NCI-H2196 (cell line): ENCODE results near the gene RRP9.
A peak's percentile ranks its signal among the peaks of the same experiment; 100 is the strongest.

ENCODE experiments used
- DNase-seq: peaks from one replicate; lab custom pipeline; 2025; ENCODE audit not compliant: unreplicated experiment; lab: John Stamatoyannopoulos, UW

RRP9 gene

GRCh38 chr3:51955893-51956770 is 14.4 kb upstream of the RRP9 start:
- DNase-seq: no peak

DNA sequence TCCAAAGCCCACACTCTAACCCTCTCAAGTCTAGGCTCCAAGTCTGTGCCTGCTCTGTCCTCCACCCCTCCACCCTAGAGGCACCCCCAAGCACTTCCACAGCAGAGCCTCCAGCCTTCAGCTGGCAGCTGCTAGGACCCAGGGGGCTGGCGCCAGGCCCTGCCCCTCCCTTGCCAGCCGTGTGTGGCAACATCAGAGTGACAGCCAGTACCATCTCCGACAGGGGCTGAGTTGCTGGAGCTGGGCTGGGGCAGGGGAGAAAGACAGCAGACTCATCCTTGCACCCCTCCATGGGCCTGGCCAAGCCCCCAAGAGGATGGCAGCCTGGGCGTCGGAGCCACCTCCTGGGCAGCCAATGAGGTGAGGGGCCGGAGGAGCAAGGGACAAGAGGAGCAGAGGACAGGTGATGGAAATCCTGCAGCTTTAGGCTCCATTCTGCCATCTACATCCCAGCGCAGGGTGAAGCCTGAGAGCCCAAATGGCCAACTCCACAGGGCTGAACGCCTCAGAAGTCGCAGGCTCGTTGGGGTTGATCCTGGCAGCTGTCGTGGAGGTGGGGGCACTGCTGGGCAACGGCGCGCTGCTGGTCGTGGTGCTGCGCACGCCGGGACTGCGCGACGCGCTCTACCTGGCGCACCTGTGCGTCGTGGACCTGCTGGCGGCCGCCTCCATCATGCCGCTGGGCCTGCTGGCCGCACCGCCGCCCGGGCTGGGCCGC is 13.6 kb upstream of the RRP9 start, which contains the start of gene GPR62:
Gene GPR62, plus strand, starts transcription at position 207 of the 718 bp plus-strand sequence. Its CDS starts 272 bp downstream, at position 479.
- no peak for DNase-seq

DNA sequence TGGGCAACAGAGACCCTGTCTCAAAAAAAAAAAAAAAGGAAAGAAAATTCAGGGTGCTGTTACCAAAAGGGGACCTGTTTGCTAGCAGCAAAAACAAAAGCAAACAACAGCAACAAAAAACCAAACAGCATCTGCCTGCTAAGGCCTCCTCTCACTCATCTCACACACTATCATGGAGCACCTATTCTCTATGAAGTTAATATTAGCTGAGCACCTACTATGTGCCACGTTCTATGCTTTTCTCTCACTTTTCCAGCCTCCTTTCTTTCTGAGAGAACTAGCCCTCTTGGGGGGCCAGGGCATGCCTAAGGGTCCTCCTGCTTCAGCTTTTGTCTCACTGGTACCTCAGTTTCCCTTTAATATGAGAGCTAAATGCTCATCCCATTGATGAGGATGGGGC is 13.0 kb upstream of the RRP9 start:
- DNase-seq: no peak

GRCh38 chr3:51954105-51954504 is 12.4 kb upstream of the RRP9 start:
- DNase-seq: no peak

- no peak for DNase-seq
These were observed 11.7 kb upstream of the RRP9 start for GRCh38 chr3:51953445-51953844.

DNA sequence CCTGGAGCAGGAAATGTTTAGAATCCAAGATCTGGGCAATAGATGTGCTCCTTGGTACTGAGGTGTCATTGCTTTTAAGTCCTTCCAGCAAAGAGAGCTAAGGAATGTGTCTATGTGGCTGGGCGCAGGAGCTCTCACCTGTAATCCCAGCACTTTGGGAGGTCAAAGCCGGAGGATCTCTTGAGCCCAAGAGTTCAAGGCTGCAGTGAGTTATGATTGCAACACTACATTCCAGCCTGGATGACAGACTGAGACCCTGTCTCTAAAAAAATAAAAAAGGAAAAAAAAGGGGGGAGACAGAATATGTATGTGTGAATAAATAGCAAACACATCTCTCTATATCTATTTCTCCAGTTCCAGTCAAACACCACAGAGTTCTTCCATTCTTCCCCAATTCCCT is 9.2 kb upstream of the RRP9 start:
- no peak for DNase-seq

- DNase-seq: no peak
These were observed 7.4 kb upstream of the RRP9 start for GRCh38 chr3:51949121-51949520.

DNA sequence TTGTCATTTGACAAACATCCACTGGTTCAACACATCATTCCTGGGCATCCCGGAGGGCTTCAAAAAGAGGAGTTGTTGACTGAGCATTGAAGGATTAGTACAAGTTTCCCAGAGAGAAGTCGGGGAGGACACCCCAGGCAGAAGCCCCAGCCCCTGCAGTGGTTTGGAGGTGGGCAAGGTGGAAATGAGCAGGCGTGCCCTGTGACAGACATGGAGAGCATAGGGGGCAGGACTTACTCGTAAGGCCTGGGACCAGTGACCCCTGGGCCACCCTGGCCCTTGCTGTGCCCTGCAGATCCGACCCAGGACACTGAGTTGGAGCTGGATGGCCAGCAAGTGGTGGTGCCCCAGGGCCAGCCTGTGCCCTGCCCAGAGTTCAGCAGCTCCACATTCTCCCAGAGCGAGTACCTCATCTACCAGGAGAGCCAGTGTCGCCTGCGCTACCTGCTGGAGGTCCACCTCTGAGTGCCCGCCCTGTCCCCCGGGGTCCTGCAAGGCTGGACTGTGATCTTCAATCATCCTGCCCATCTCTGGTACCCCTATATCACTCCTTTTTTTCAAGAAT is 6.4 kb upstream of the RRP9 start:
- DNase-seq: no peak

GRCh38 chr3:51947215-51947900 is 5.7 kb upstream of the RRP9 start:
- no peak for DNase-seq

DNA sequence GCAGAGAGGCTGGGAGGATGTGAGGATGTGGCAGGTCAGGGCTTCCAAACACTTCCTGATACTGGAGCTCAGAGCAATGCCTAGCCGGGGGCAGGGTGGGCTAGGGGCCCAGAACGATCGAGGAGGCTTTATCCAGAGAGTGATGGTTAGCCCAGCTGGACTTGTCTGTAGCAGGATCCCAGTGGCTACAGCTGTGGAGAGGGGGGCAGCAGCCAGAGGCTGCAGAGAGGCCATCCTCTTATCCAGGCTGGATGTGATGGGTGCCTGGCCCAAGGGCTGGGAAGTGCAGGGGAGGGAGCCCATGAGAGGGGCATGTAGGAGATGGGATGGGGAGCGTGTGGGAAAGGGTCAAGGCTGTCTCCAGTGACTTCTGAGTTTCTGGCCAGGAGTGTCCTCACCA is 5.1 kb upstream of the RRP9 start:
- DNase-seq: no peak

GRCh38 chr3:51945926-51946705 is 4.4 kb upstream of the RRP9 start:
- DNase-seq: no peak

DNA sequence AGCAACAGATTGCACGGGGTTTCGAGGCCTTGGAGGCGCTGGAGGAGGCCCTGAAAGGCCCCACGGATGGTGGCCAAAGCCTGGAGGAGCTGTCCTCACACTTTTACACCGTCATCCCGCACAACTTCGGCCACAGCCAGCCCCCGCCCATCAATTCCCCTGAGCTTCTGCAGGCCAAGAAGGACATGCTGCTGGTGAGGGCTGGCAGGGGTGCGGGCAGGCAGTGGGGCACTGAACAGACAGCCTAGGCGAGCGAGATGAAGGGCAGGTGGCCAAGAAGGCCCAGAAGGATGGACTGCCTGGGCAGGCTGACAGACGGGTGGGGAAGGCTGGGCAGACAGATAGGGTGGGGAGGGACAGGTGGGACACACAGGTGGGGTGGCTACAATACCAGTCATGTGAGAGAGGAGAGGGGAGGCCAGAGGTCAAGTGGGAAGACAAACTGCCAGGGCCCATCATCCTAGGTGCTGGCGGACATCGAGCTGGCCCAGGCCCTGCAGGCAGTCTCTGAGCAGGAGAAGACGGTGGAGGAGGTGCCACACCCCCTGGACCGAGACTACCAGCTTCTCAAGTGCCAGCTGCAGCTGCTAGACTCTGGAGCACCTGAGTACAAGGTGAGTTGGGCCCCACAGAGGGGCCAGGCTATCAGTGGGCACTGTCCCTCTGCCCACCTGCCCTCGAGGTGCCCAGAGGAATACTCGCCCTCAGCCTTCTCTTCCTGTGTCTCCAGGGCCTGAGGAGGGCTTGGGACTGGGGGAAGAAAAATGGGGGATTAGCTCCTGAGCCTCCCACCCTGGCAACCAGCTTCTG is 3.5 kb upstream of the RRP9 start:
- no peak for DNase-seq

DNA sequence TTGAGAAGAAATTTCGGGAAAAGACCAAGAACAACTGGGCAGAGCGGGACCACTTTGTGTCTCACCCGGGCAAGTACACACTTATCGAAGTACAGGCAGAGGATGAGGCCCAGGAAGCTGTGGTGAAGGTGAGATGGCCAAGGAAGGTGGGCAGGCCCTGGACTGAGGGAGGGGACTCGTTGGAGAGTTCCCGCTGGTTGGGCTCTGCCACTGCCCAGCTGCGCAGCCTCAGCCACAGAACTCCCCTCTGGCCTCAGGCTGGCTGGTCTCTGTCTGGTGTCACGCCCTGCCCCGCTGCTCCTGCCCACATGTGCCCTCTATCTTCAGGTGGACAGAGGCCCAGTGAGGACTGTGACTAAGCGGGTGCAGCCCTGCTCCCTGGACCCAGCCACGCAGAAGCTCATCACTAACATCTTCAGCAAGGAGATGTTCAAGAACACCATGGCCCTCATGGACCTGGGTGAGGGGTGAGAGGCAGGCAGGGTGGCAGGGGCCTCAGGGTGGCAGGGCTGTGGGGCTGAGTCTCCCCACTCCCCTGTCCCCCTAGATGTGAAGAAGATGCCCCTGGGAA is 2.8 kb upstream of the RRP9 start:
- no peak for DNase-seq

DNA sequence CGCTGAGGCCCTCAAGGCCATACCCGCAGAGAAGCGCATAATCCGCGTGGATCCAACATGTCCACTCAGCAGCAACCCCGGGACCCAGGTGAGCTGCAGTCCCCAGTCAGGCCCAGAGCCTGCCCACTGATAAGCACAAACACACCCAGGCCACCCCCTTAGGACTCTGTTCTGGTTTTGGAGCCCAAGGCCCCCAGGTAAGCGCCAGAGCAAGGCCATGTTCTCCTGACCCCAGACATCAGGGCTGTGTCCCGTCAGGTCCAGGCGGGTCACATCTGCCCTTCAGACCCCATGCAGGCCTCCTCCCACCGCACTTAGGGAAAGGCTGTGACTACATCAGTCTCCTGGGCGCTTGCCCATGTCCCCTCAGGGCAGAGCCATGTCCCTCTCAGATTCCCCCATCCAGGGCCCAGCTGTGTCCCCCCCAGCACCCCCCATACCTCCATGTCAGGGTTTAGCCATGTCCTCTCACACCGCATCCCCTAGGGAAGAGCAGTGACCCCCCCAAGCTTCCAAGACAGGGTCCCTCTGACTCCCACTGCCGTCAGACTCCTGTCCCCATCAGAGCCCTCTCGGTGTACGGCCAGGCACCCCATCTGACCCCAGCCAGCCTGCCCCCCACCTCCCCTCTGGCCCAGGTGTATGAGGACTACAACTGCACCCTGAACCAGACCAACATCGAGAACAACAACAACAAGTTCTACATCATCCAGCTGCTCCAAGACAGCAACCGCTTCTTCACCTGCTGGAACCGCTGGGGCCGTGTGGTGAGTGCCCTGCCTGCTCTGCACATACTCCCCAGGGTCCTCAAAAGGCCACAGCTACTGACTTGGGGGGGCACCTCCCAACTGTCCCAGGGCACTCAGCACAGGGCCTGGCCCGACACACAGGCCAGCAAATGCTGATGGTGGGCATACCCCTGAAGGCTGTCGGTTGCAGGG is 2.0 kb upstream of the RRP9 start:
- DNase-seq: no peak

- DNase-seq: peak; percentile 30
These were observed 1.1 kb upstream of the RRP9 start for GRCh38 chr3:51942603-51943450.

- no peak for DNase-seq
These were observed 274 bp downstream of the RRP9 start for GRCh38 chr3:51941463-51941797.

GRCh38 chr3:51940648-51941462 is 849 bp downstream of the RRP9 start:
- DNase-seq: no peak
